Astrocyte (in vitro differentiated cells and primary cell): ENCODE data around the gene EXOC3. TPM values are rescaled to one million over a fixed set of nuclear protein-coding genes. Genes with fewer than 3 reads are reported as not detected.

Experiments used
- DNase-seq: peaks from one replicate; pipeline ENCODE4 v3.0.0-alpha.2; 2010; ENCODE audit warnings: low read depth
- FAIRE-seq: peaks from 2 replicates; lab custom pipeline; 2011; peaks lifted over from hg19 to GRCh38; lab: Jason Lieb, UNC
- H2AFZ ChIP-seq: 2 replicates; pipeline ENCODE4 v1.6.0; 2012; ENCODE audit warnings: low read depth, low read length, inconsistent platforms
- H3K27ac ChIP-seq: 2 replicates; pipeline ENCODE4 v1.5.1; 2011; ENCODE audit warnings: low read depth, low read length, inconsistent platforms
- H3K27me3 ChIP-seq: 2 replicates; pipeline ENCODE4 v1.6.0; 2011; ENCODE audit warnings: low read length, inconsistent platforms; ENCODE audit not compliant: insufficient read depth
- H3K36me3 ChIP-seq: 2 replicates; pipeline ENCODE4 v1.5.1; 2011; ENCODE audit warnings: low read length, inconsistent platforms; ENCODE audit not compliant: insufficient read depth
- H3K4me1 ChIP-seq: 2 replicates; pipeline ENCODE4 v1.5.1; 2011; ENCODE audit warnings: low read length, inconsistent platforms; ENCODE audit not compliant: insufficient read depth
- H3K4me2 ChIP-seq: 2 replicates; pipeline ENCODE4 v1.6.0; 2012; ENCODE audit warnings: low read length, inconsistent platforms
- H3K4me3 ChIP-seq: 2 replicates; pipeline ENCODE4 v1.5.1; 2011; ENCODE audit warnings: low read depth, mild to moderate bottlenecking, low read length, inconsistent platforms; ENCODE audit not compliant: insufficient read depth
- H3K79me2 ChIP-seq: 2 replicates; pipeline ENCODE4 v1.6.0; 2012; ENCODE audit warnings: mild to moderate bottlenecking, low read length, inconsistent platforms; ENCODE audit not compliant: insufficient read depth
- H3K9ac ChIP-seq: 2 replicates; pipeline ENCODE4 v1.6.0; 2012; ENCODE audit warnings: mild to moderate bottlenecking, low read length, inconsistent platforms
- H3K9me3 ChIP-seq: 2 replicates; pipeline ENCODE4 v1.5.1; 2012; ENCODE audit warnings: low read depth, mild to moderate bottlenecking, low read length, inconsistent platforms; ENCODE audit not compliant: insufficient read depth
- H4K20me1 ChIP-seq: 2 replicates; pipeline ENCODE4 v1.6.0; 2012; ENCODE audit warnings: low read length, inconsistent platforms; ENCODE audit not compliant: insufficient read depth
- H3K27ac Mint-ChIP-seq: one replicate; pipeline ENCODE4 v1.8.0; 2021; ENCODE audit warnings: mild to moderate bottlenecking, mixed read lengths; ENCODE audit not compliant: unreplicated experiment
- H3K27me3 Mint-ChIP-seq: one replicate; pipeline ENCODE4 v1.8.0; 2021; ENCODE audit warnings: low read depth, mixed read lengths; ENCODE audit not compliant: unreplicated experiment
- H3K36me3 Mint-ChIP-seq: one replicate; pipeline ENCODE4 v1.8.0; 2021; ENCODE audit warnings: low read depth, mixed read lengths; ENCODE audit not compliant: unreplicated experiment
- H3K4me1 Mint-ChIP-seq: one replicate; pipeline ENCODE4 v1.8.0; 2021; ENCODE audit warnings: low read depth, mixed read lengths; ENCODE audit not compliant: unreplicated experiment
- H3K4me3 Mint-ChIP-seq: one replicate; pipeline ENCODE4 v1.8.0; 2021; ENCODE audit warnings: mild to moderate bottlenecking, moderate library complexity, mixed read lengths; ENCODE audit not compliant: unreplicated experiment
- H3K9me3 Mint-ChIP-seq: one replicate; pipeline ENCODE4 v1.8.0; 2021; ENCODE audit warnings: mild to moderate bottlenecking, mixed read lengths; ENCODE audit not compliant: unreplicated experiment
- EZH2 ChIP-seq: IDR thresholded peaks from 2 replicates; pipeline ENCODE4 v1.6.1; 2012; ENCODE audit warnings: mild to moderate bottlenecking, low read length, inconsistent platforms; ENCODE audit not compliant: insufficient read depth
- total RNA-seq: library from RNA; stranded (reverse); gene quantifications from 2 replicates; pipeline ENCODE4 v1.2.1, GENCODE V29; 2021
- TF ChIP-seq, protein P1 (sequence below): IDR thresholded peaks from 2 replicates; pipeline ENCODE4 v1.5.1; 2011; ENCODE audit warnings: low read depth, mild to moderate bottlenecking, inconsistent platforms, low read length, moderate library complexity; ENCODE audit not compliant: insufficient read depth

EXOC3 gene
- total RNA-seq, 1 donor from 2014 or later: 37.9 TPM

DNA sequence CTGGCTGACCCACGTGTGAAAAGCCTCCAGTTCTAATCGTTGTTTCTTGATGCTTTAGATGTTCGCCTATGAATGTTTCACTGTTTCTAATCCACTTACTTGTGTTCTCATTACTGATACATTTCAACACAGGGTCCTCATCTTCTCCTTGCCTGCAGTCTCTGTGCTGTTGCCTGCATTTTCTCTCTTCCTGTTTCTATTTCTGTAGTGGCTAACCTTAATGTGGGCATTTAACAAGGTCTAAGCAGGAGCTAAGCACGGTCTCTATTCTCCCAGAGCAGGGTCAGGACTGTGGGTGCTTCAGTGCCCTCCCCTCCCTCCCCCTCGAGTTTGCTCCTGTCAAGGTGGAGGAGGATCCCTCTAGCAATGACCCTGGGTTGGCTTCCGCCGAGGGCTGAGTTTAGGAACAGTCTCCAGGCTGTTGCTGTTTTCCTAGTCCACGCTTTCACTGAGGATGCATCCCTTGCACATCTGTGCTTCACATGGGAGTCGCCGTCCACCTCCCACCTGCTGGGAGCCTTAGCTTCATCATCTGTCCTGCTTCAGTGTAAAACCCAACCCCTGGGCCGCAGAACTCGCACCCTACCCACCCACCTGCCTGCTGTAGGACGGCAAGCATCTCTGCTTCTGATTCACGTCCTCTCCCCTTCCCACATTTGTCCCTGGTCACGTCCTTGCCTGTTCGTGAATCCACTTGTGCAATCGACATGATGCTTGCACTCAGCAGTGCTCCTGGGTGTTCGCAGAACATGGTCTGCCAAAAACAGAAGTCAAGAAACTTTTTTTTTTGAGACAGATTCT is 2.4 kb upstream of the EXOC3 start:
- TF ChIP-seq, protein P1, sequence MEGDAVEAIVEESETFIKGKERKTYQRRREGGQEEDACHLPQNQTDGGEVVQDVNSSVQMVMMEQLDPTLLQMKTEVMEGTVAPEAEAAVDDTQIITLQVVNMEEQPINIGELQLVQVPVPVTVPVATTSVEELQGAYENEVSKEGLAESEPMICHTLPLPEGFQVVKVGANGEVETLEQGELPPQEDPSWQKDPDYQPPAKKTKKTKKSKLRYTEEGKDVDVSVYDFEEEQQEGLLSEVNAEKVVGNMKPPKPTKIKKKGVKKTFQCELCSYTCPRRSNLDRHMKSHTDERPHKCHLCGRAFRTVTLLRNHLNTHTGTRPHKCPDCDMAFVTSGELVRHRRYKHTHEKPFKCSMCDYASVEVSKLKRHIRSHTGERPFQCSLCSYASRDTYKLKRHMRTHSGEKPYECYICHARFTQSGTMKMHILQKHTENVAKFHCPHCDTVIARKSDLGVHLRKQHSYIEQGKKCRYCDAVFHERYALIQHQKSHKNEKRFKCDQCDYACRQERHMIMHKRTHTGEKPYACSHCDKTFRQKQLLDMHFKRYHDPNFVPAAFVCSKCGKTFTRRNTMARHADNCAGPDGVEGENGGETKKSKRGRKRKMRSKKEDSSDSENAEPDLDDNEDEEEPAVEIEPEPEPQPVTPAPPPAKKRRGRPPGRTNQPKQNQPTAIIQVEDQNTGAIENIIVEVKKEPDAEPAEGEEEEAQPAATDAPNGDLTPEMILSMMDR: no peak
- no peak for TF ChIP-seq EZH2

DNA sequence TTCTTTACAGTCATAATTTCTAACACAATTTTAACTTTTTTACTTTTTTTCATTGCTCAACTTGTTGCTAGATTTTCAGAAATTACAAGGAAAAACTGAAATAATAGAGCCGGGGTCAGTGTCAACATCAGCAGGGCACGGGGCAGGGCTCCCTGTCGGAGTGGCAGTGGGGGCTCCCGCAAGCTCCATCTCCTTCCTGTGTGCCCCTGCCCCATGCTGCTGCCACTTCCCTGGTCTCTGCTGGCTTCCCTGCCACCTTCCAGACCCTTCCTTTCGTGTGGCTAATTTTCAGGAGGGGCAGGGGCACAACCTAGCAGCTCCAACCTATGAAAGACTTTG is 1.0 kb upstream of the EXOC3 start:
- H3K9me3 ChIP-seq: no peaks in the 10 kb centered on the region

More for the DNA sequence above, 2.4 kb upstream of the EXOC3 start:
- Histone ChIP-seq H2AFZ (no peak overlapping the region), H3K9me3 (no peaks in the 10 kb centered on the region), H3K79me2 (peaks cover 35% of the 10 kb centered on the region), H3K4me3 (no peak overlapping the region), H3K36me3 (no peaks in the 10 kb centered on the region), H3K9ac (no peak overlapping the region), H3K27ac (no peak overlapping the region), H3K27me3 (no peaks in the 10 kb centered on the region), H3K4me2 (no peak overlapping the region), H3K4me1 (peaks cover 16% of the 10 kb centered on the region), H4K20me1 (peaks cover 16% of the 10 kb centered on the region)
- DNase-seq (no peak), FAIRE-seq (no peak)
- H3K4me1 Mint-ChIP-seq: peaks cover 11% of the 10 kb centered on the region
- peaks cover 1% of the 10 kb centered on the region for H3K36me3 Mint-ChIP-seq
- no peak overlapping the region for H3K27ac Mint-ChIP-seq
- peak overlapping the region; percentile 18 for H3K4me3 Mint-ChIP-seq
- no peaks in the 10 kb centered on the region for H3K9me3 Mint-ChIP-seq
- peaks cover under 1% of the 10 kb centered on the region for H3K27me3 Mint-ChIP-seq

More for the DNA sequence above, 1.0 kb upstream of the EXOC3 start:
- Histone ChIP-seq H3K4me2 (peak overlapping the region; percentile 99), H3K27me3 (no peaks in the 10 kb centered on the region), H4K20me1 (peaks cover 18% of the 10 kb centered on the region), H3K36me3 (peaks cover 1% of the 10 kb centered on the region), H3K4me1 (peaks cover 16% of the 10 kb centered on the region), H2AFZ (no peak overlapping the region), H3K4me3 (peak overlapping the region; percentile 77), H3K9ac (peak overlapping the region; percentile 93), H3K79me2 (peaks cover 40% of the 10 kb centered on the region), H3K27ac (peak overlapping the region; percentile 79)
- FAIRE-seq: no peak
- Mint-ChIP-seq H3K27ac (no peak overlapping the region), H3K4me1 (peaks cover 11% of the 10 kb centered on the region), H3K9me3 (no peaks in the 10 kb centered on the region), H3K27me3 (no peaks in the 10 kb centered on the region), H3K36me3 (peaks cover 1% of the 10 kb centered on the region), H3K4me3 (peak overlapping the region; percentile 98)
- no peak for TF ChIP-seq EZH2
- TF ChIP-seq, protein P1: no peak
- no peak for DNase-seq
